Prostate gland (tissue), 2 donors: Measurements from ENCODE around the gene DMD.

ENCODE experiments used
- POLR2A ChIP-seq: fragments of 450-650 bp; IDR thresholded peaks from one replicate; pipeline ENCODE4 v1.6.1; 2016; ENCODE audit warnings: antibody characterized with exemption, mild to moderate bottlenecking
- POLR2AphosphoS5 ChIP-seq: sonication (generic); formaldehyde crosslinking; IDR thresholded peaks from one replicate; pipeline ENCODE4 v1.6.1; 2017; ENCODE audit warnings: antibody characterized with exemption
- TF ChIP-seq, protein P1 (sequence below), 4 experiments: fragments of 200-600 bp in 2 of 4; fragments of 450-650 bp in 2 of 4; sonication (generic) in 2 of 4; IDR thresholded peaks; 1 replicate in 3 of 4; 2 replicates in 1 of 4; pipeline ENCODE4 v1.5.1; 2016 to 2019; ENCODE audit warnings: antibody characterized with exemption in 4 of 4, mild to moderate bottlenecking in 2 of 4, moderate library complexity in 2 of 4

GRCh38 chrX:31570658-31571057, 1640.7 kb downstream of the DMD start:
- TF ChIP-seq POLR2AphosphoS5 (no peak), POLR2A (no peak)
- TF ChIP-seq, protein P1, sequence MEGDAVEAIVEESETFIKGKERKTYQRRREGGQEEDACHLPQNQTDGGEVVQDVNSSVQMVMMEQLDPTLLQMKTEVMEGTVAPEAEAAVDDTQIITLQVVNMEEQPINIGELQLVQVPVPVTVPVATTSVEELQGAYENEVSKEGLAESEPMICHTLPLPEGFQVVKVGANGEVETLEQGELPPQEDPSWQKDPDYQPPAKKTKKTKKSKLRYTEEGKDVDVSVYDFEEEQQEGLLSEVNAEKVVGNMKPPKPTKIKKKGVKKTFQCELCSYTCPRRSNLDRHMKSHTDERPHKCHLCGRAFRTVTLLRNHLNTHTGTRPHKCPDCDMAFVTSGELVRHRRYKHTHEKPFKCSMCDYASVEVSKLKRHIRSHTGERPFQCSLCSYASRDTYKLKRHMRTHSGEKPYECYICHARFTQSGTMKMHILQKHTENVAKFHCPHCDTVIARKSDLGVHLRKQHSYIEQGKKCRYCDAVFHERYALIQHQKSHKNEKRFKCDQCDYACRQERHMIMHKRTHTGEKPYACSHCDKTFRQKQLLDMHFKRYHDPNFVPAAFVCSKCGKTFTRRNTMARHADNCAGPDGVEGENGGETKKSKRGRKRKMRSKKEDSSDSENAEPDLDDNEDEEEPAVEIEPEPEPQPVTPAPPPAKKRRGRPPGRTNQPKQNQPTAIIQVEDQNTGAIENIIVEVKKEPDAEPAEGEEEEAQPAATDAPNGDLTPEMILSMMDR (IDR thresholded peaks at IDR 0.05), result no peak
